Liver (tissue), 3 donors: ENCODE results near the gene SNAPC4.

ENCODE experiments used
- ATF3 ChIP-seq: IDR thresholded peaks from 2 replicates; pipeline ENCODE4 v1.6.1; 2016; ENCODE audit warnings: antibody characterized with exemption
- CTCF ChIP-seq: fragments of 150-350 bp; IDR thresholded peaks from 2 replicates; pipeline ENCODE4 v1.5.1; 2017; ENCODE audit warnings: improper control_type of control experiment, low read depth, low read length; ENCODE audit not compliant: missing input control
- EGR1 ChIP-seq, 2 donors: IDR thresholded peaks; 2 replicates each; pipeline ENCODE4 v1.6.1; 2016 to 2018; ENCODE audit warnings: antibody characterized with exemption in 2 of 2, low read depth in 2 of 2
- FOXA1 ChIP-seq: IDR thresholded peaks from 2 replicates; pipeline ENCODE4 v1.6.1; 2016; ENCODE audit warnings: antibody characterized with exemption
- GABPA ChIP-seq, 2 donors: IDR thresholded peaks in 1 of 2; conservative IDR thresholded peaks in 1 of 2; 2 replicates each; pipeline ENCODE4 v1.6.1; 2016; ENCODE audit warnings: antibody characterized with exemption in 2 of 2, mild to moderate bottlenecking in 1 of 2, moderate library complexity in 1 of 2
- MAX ChIP-seq: IDR thresholded peaks from 2 replicates; pipeline ENCODE4 v1.6.1; 2016; ENCODE audit warnings: antibody characterized with exemption
- RAD21 ChIP-seq, 2 donors: IDR thresholded peaks; 2 replicates each; pipeline ENCODE4 v1.6.1; 2016; ENCODE audit warnings: antibody characterized with exemption in 2 of 2, mild to moderate bottlenecking in 2 of 2
- REST ChIP-seq: IDR thresholded peaks from 2 replicates; pipeline ENCODE4 v1.6.1; 2016; ENCODE audit warnings: antibody characterized with exemption, mild to moderate bottlenecking
- RXRA ChIP-seq, 2 donors: IDR thresholded peaks; 2 replicates each; pipeline ENCODE4 v1.6.1; 2017 to 2018; ENCODE audit warnings: antibody characterized with exemption in 2 of 2, mild to moderate bottlenecking in 1 of 2
- TAF1 ChIP-seq: conservative IDR thresholded peaks from 2 replicates; pipeline ENCODE4 v1.6.1; 2016; ENCODE audit warnings: antibody characterized with exemption, mild to moderate bottlenecking
- donor health status: healthy.
- donor health status: healthy.

GRCh38 chr9:136403915-136404800, 4.2 kb upstream of the SNAPC4 start:
- TF ChIP-seq CTCF (no peak), EGR1 (IDR thresholded peaks at IDR 0.05; ENCODE audit: low read depth in 2 of 2) (no peak), ATF3 (no peak), RAD21 (IDR thresholded peaks at IDR 0.05) (no peak), REST (no peak), TAF1 (no peak), MAX (no peak), RXRA (IDR thresholded peaks at IDR 0.05) (no peak), GABPA (IDR thresholded peaks at IDR 0.05 in 1 of 2, conservative IDR thresholded peaks at IDR 0.05 in 1 of 2) (no peak), FOXA1 (no peak)
